Activated CD4-positive, alpha-beta memory T cell treated with anti-CD3 and anti-CD28 coated beads, Interleukin-2, amount 10 ng/mL, durations not matched to agents 7 days and 5 days (primary cell): Measurements from ENCODE around the gene MRPL19. TPM values are rescaled to one million over a fixed set of nuclear protein-coding genes. Genes with fewer than 3 reads are reported as not detected.

Experiments used
- CTCF ChIA-PET: fragments of 350-600 bp; sonication (Branson Sonifier 250); formaldehyde crosslinking; loops from one replicate; lab custom pipeline; 2021; ENCODE audit warnings: antibody characterized with exemption, inconsistent platforms; lab: Charles Lee
- POLR2A ChIA-PET: fragments of 350-600 bp; sonication (Branson Sonifier 250); formaldehyde crosslinking; loops from one replicate; lab custom pipeline; 2021; ENCODE audit warnings: antibody characterized with exemption; lab: Charles Lee
- DNase-seq: peaks from one replicate; pipeline ENCODE4 v3.0.0-alpha.2; 2020
- H3K27ac Mint-ChIP-seq: one replicate; pipeline ENCODE4 v1.8.0; 2021; ENCODE audit warnings: mild to moderate bottlenecking, mixed read lengths
- H3K27me3 Mint-ChIP-seq: one replicate; pipeline ENCODE4 v1.8.0; 2021; ENCODE audit warnings: mixed read lengths
- H3K36me3 Mint-ChIP-seq: one replicate; pipeline ENCODE4 v1.8.0; 2021; ENCODE audit warnings: low read depth, mixed read lengths
- H3K4me1 Mint-ChIP-seq: one replicate; pipeline ENCODE4 v1.8.0; 2021; ENCODE audit warnings: mixed read lengths
- H3K4me3 Mint-ChIP-seq: one replicate; pipeline ENCODE4 v1.8.0; 2021; ENCODE audit warnings: mild to moderate bottlenecking, mixed read lengths
- H3K9me3 Mint-ChIP-seq: one replicate; pipeline ENCODE4 v1.8.0; 2021; ENCODE audit warnings: mixed read lengths
- total RNA-seq, 2 experiments: library from RNA; stranded (reverse); gene quantifications; one replicate each; pipeline ENCODE4 v1.2.3, GENCODE V29; 2021

MRPL19 gene
- total RNA-seq, 2 experiments from 2014 or later = 37.7 to 41.6 TPM

DNA sequence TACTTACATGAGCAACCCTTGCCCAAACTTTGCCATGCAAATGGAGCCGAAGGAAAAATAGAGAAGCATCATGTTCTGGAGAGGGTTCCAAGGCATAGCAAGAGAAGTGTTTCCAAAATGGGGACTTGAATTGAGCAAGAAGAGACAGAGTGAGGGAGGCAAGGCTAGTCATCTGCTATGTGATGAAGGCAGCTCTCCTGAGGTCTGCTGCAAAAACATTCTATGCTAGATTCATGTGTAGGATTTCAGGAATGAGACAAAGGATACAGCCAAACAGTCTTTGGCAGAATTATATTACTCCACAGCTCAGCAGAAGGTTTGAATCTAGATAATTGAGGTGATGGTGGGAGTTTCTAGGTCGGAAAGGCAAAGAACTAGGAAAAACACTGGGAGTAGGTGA is 24.1 kb upstream of the MRPL19 start:
- Mint-ChIP-seq H3K27me3 (peaks cover 37% of the 10 kb centered on the region), H3K4me1 (no peaks in the 10 kb centered on the region), H3K27ac (no peak overlapping the region), H3K36me3 (no peaks in the 10 kb centered on the region), H3K9me3 (no peaks in the 10 kb centered on the region), H3K4me3 (no peak overlapping the region)
- no peak for DNase-seq
- POLR2A ChIA-PET = no interaction called here
- CTCF ChIA-PET = no interaction called here

DNA sequence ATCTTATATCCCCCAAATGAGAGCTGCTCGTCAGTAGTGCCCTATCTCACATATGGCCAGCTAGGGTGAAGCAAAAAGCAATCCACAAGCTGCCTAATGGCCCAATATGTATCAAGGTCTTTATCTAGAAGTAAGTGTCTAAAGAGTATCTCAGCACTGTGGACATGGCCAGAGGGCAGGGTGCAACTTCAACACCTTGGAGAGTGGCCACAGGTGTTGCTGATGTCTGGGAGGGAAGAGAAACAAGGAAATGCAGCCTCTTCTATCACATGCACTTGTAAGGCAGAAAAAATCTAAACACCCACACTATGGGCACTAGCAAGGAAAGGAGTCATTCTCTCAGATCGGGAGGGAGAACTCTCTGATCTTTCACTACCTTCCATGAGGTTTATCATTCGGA is 23.7 kb upstream of the MRPL19 start:
- Mint-ChIP-seq H3K4me1 (no peaks in the 10 kb centered on the region), H3K36me3 (no peaks in the 10 kb centered on the region), H3K27ac (no peak overlapping the region), H3K27me3 (peaks cover 33% of the 10 kb centered on the region), H3K4me3 (no peak overlapping the region), H3K9me3 (no peaks in the 10 kb centered on the region)
- CTCF ChIA-PET = no interaction called here
- POLR2A ChIA-PET = no interaction called here
- DNase-seq = no peak

DNA sequence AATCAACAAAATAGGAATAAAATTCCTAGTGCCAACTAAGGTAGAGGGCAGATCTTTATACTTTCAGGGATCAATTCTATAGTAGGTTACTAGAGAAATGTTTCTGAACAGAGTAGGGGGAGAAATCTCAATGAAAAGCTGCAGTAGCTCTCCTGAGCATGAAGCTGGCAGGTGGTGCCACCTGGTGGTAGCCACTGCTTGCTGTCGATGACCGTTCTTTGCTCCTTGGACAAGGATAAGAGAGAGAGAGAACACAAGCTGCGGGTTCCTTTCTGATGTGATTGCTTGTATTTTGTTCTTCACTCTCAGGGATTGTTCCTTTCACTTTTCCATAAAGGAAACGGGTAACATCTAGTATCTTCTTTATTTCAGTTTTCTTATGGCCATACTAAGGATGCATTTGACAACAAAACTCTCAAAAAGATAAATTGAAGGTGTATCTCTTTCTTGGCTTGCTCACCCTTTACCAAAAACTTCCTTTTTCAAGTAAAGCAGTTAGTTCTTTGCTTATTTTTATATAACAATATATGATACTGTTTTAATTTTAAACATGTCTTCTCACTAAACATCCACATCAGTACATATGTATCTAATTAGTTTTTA is 18.6 kb upstream of the MRPL19 start:
- POLR2A ChIA-PET = no interaction called here
- Mint-ChIP-seq H3K9me3 (no peaks in the 10 kb centered on the region), H3K36me3 (no peaks in the 10 kb centered on the region), H3K27ac (no peak overlapping the region), H3K4me1 (no peaks in the 10 kb centered on the region), H3K4me3 (no peak overlapping the region), H3K27me3 (peaks cover 26% of the 10 kb centered on the region)
- DNase-seq = peak; percentile 61
- CTCF ChIA-PET = interaction anchor here (1.0 to 2.5 kb wide), 11 partner anchors 9 to 637 kb away, joined by 3 to 12 read pairs (median 3); partner anchors contain the start of gene MRPL19

DNA sequence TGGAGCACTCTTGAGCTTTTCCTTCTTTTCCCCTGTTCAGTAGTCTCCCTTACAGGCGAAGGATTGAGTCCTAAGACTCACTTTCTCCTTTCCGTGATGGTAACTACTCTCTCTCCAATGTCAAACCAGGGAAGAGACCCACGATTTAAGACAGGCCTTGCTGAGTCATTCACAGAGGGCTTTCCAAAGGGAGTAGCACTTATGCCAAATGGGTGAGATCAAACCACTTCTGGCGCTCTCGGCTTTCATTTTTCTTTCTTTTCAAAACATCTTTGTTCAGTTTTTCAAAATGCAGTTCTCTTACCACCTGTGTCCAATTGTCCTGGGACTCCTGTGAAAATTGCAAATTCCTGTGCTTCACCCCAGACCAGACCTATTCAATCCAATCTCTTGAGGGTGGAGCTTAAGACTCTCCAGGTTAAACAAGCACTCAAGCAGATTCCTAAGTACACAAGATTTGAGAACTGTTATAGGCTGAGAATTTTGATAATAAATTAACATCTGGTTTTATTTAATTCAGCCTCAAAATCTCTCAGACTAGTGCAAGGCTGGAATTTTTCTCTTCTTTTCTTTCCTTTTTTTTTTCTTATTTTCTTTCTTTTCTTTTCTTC is 14.4 kb upstream of the MRPL19 start:
- Mint-ChIP-seq H3K27ac (no peak overlapping the region), H3K4me1 (no peaks in the 10 kb centered on the region), H3K27me3 (peaks cover 18% of the 10 kb centered on the region), H3K9me3 (no peaks in the 10 kb centered on the region), H3K4me3 (no peak overlapping the region), H3K36me3 (no peaks in the 10 kb centered on the region)
- DNase-seq = no peak
- POLR2A ChIA-PET = no interaction called here
- CTCF ChIA-PET = interaction anchor here (1.9 kb wide), 1 partner anchor 8 kb away, joined by 6 read pairs; no protein-coding TSS in a partner anchor

DNA sequence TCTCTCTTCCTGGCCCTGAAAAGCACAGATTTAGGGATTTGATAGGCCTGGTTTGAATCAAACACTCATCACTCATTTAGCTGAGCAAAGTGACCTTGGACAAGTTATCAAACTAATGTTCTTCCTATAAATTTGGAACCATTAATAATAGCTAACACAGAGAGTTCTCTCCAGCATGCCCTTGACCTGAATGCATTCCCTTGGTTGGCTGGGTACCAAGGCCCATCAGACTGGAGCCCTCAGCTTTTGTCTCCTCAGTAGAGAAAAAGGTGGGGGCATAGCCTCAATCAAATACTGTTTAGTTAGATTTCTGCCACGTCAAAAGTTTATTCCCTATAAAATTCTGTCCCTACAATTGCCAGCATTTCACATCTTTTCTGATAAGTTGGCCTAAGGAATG is 13.8 kb upstream of the MRPL19 start:
- Mint-ChIP-seq H3K4me3 (no peak overlapping the region), H3K27ac (no peak overlapping the region), H3K9me3 (no peaks in the 10 kb centered on the region), H3K4me1 (no peaks in the 10 kb centered on the region), H3K36me3 (no peaks in the 10 kb centered on the region), H3K27me3 (peaks cover 23% of the 10 kb centered on the region)
- CTCF ChIA-PET = no interaction called here
- POLR2A ChIA-PET = no interaction called here
- DNase-seq = no peak

DNA sequence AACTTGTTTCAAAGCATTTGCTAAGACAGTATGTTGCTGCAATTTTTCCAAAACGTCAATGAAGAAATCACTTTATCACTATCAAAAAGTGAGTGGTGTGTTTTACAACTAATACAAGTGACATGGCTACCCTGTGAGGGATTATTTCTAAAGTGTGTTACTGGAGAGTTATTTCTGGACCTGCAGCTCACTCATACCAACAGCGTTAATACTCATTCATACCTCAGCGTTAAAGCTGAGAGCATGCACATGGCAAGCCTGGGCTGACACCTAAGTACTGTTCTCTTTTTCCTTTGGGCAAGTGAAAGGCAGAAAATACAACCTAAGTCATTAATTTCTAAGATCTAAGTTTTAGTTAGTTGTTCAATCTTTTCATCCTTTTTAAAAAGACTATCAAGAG is 13.0 kb upstream of the MRPL19 start:
- no peak overlapping the region for H3K4me3 Mint-ChIP-seq
- peaks cover 27% of the 10 kb centered on the region for H3K27me3 Mint-ChIP-seq
- POLR2A ChIA-PET = no interaction called here
- no peak overlapping the region for H3K27ac Mint-ChIP-seq
- CTCF ChIA-PET = interaction anchor here (2.2 kb wide), 1 partner anchor 43 kb away, joined by 6 read pairs; no protein-coding TSS in a partner anchor
- H3K36me3 Mint-ChIP-seq = no peaks in the 10 kb centered on the region
- H3K9me3 Mint-ChIP-seq = no peaks in the 10 kb centered on the region
- no peak for DNase-seq
- no peaks in the 10 kb centered on the region for H3K4me1 Mint-ChIP-seq

DNA sequence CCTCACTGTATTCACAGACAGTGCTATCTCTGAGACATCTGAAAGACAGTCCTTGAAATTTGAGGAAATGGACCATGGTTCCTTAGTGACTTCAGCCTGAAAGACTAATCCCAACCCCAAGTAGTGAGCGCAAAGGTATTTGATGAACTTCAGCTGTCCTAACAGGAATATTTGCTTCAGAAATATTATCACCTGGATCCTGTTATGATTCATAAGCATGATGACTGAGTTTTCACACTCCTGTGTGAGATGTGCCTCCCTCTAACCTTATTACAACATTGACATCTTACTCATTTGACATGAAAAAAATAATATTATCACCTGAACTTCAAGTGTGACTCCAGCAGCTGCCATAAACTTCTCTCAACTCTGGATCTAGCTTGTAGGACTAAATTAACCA is 11.6 kb upstream of the MRPL19 start:
- DNase-seq = no peak
- Mint-ChIP-seq H3K4me1 (no peaks in the 10 kb centered on the region), H3K36me3 (no peaks in the 10 kb centered on the region), H3K9me3 (no peaks in the 10 kb centered on the region), H3K27ac (no peak overlapping the region), H3K27me3 (peaks cover 30% of the 10 kb centered on the region), H3K4me3 (no peak overlapping the region)
- ChIA-PET CTCF (interaction anchor here (2.2 kb wide), 1 partner anchor 42 kb away, joined by 6 read pairs; no protein-coding TSS in a partner anchor), POLR2A (no interaction called here)

DNA sequence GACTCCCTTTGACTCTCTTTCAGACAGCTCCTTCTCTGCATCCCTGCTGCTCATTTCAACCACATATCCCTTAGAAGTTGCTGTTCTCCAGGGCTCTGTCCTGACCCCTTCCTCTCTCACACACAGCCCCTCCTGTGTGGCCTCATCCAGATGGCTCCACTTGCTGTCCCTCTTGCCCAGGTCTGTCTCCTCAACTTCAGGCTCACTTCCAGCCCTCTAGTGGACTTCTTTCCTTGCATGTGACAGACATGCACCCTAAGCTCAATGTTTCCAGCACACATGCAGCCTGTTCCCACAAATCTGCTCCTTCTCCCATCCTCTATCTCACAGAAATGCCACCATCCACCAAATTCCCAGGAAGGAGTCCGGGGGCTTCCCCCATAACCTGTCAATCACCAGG is 9.0 kb upstream of the MRPL19 start:
- H3K27me3 Mint-ChIP-seq = peaks cover 24% of the 10 kb centered on the region
- no peak overlapping the region for H3K4me3 Mint-ChIP-seq
- ChIA-PET CTCF (interaction anchor here (2.7 kb wide), 1 partner anchor 9 kb away, joined by 12 read pairs; no protein-coding TSS in a partner anchor), POLR2A (interaction anchor here (1.5 kb wide), 1 partner anchor 8 kb away, joined by 6 read pairs; the partner anchor contains the start of gene MRPL19)
- H3K4me1 Mint-ChIP-seq = no peaks in the 10 kb centered on the region
- H3K27ac Mint-ChIP-seq = no peak overlapping the region
- no peaks in the 10 kb centered on the region for H3K36me3 Mint-ChIP-seq
- DNase-seq = no peak
- H3K9me3 Mint-ChIP-seq = no peaks in the 10 kb centered on the region

DNA sequence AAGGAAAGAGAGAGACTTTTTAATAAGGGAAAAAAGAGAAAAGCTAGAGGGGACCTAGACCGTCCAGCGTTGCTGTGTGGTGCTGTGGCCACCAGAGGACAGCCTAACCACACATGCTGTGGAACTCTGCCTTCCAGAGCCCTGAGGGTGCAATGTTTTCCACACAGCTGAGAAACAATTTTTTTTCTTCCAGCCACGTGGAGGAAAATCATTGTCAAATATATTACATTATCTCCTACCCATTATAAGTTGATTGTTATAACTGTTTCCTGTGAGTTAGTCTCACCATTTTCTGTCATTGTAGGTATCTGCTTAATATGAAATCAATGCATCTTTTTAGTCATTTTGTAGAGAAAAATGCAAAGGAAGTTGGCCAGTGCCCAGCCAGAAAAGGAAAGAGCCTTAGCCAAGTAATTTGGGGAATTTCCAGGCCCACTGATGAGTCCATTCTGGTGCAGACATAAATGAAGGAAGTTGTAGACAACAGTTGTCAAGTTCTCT is 5.9 kb upstream of the MRPL19 start:
- Mint-ChIP-seq H3K36me3 (no peaks in the 10 kb centered on the region), H3K9me3 (no peaks in the 10 kb centered on the region), H3K27me3 (peaks cover 24% of the 10 kb centered on the region), H3K27ac (no peak overlapping the region), H3K4me1 (no peaks in the 10 kb centered on the region), H3K4me3 (no peak overlapping the region)
- POLR2A ChIA-PET = interaction anchor here (1.0 to 2.0 kb wide), 2 partner anchors 36 to 70 kb away, joined by 3 to 6 read pairs; partner anchors contain the start of gene GCFC2
- DNase-seq = peak; percentile 51
- CTCF ChIA-PET = interaction anchor here (0.8 to 3.3 kb wide), 14 partner anchors 10 to 76 kb away, joined by 3 to 24 read pairs (median 5); partner anchors contain the start of gene GCFC2

DNA sequence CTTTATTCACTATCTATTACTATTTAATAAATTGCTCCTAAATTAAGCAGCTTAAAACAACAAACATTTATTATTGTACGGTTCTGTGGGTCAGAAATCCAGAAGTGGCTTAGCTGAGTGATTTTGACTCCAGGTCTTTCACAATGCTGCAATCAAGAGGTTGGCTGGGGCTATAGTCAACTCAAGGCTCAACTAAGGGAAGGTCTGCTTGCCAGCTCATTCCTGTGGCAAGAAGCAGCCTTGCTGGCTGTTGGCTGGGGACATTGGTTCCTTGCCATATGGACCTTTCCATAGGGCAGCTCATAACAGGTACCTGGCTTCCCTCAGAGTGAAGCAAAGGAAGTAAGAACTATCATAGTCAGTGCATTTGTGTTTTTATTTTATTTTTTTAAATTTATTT is 5.0 kb upstream of the MRPL19 start:
- ChIA-PET POLR2A (interaction anchor here (2.0 kb wide), 1 partner anchor 69 kb away, joined by 6 read pairs; the partner anchor contains the start of gene GCFC2), CTCF (interaction anchor here (0.8 to 3.3 kb wide), 11 partner anchors 9 to 77 kb away, joined by 3 to 24 read pairs (median 5); no protein-coding TSS in a partner anchor)
- H3K27ac Mint-ChIP-seq = no peak overlapping the region

DNA sequence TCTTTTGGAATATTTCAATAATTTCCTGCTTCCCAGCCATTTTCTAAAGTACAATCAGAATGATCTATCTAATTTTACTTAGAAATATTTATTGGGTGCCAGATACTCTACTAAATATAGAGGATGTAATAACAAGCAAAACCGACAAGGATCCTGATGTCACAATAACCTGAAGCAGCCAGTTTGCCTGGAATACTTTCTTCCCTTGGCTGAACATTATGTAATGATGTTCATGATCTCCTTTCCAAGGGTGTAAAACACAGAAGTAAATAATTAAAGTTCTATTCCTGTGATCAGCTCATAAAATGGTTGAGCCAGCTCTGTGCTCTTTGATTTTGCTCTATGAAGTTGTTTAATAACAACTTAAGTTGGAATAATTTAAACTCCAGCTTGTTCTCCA is 2.6 kb upstream of the MRPL19 start:
- DNase-seq = no peak
- Mint-ChIP-seq H3K9me3 (no peaks in the 10 kb centered on the region), H3K4me3 (no peak overlapping the region), H3K36me3 (peaks cover 4% of the 10 kb centered on the region), H3K27me3 (peaks cover 6% of the 10 kb centered on the region), H3K4me1 (peaks cover 23% of the 10 kb centered on the region), H3K27ac (no peak overlapping the region)
- ChIA-PET CTCF (interaction anchor here (1.2 kb wide), 1 partner anchor 33 kb away, joined by 4 read pairs; no protein-coding TSS in a partner anchor), POLR2A (no interaction called here)

More for the DNA sequence above, 5.0 kb upstream of the MRPL19 start:
- Mint-ChIP-seq H3K27me3 (peaks cover 19% of the 10 kb centered on the region), H3K9me3 (no peaks in the 10 kb centered on the region), H3K4me1 (peaks cover 6% of the 10 kb centered on the region), H3K36me3 (no peaks in the 10 kb centered on the region), H3K4me3 (no peak overlapping the region)
- DNase-seq = no peak

DNA sequence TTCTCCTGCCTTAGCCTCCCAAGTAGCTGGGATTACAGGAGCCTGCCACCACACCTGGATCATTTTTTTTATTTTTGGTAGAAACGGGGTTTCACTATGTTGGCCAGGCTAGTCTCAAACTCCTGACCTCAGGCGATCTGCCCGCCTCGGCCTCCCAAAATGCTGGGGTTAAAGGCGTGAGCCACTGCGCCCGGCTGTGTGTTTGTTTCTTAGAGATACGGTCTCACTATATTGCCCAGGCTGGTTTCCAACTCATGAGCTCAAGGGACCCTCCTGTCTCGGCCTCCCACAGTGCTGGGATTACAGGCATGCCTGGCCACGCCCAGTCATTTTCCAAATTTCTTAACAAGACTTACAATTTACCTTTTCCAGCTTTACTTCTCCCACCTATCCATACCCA is 940 bp upstream of the MRPL19 start:
- no peak overlapping the region for H3K27ac Mint-ChIP-seq
- DNase-seq = no peak
- H3K4me3 Mint-ChIP-seq = no peak overlapping the region
- no peaks in the 10 kb centered on the region for H3K9me3 Mint-ChIP-seq
- H3K36me3 Mint-ChIP-seq = peaks cover 12% of the 10 kb centered on the region
- H3K4me1 Mint-ChIP-seq = peaks cover 27% of the 10 kb centered on the region
- CTCF ChIA-PET = interaction anchor here (1.3 to 2.4 kb wide), 3 partner anchors 10 to 63 kb away, joined by 3 to 7 read pairs (median 3); no protein-coding TSS in a partner anchor
- POLR2A ChIA-PET = interaction anchor here (0.7 to 1.5 kb wide), 2 partner anchors 9 to 23 kb away, joined by 3 to 6 read pairs; no protein-coding TSS in a partner anchor
- peaks cover 2% of the 10 kb centered on the region for H3K27me3 Mint-ChIP-seq
